Measurements from ENCODE around the gene TNFRSF4.
"Not testable (repeated sequence)": the region's sequence is repeated elsewhere in the genome, so short reads cannot be mapped to it uniquely, and the experiment has no call there.

GRCh38 chr1:1195726-1196125 is 18.2 kb downstream of the TNFRSF4 start:
- not testable (repeated sequence) for TF ChIP-seq ZNF274 (IDR thresholded peaks at IDR 0.05; ENCODE audit: low read depth, low read length); SUZ12 (IDR thresholded peaks at IDR 0.05; ENCODE audit: extremely low read depth, insufficient read depth, insufficient read length)
